NCI-H748 (cell line): Measurements from ENCODE around the gene SLCO4A1.
A peak's percentile ranks its signal among the peaks of the same experiment; 100 is the strongest.

ENCODE experiments used
- DNase-seq: peaks from one replicate; lab custom pipeline; 2025; ENCODE audit not compliant: unreplicated experiment; lab: John Stamatoyannopoulos, UW

The SLCO4A1 gene

DNA sequence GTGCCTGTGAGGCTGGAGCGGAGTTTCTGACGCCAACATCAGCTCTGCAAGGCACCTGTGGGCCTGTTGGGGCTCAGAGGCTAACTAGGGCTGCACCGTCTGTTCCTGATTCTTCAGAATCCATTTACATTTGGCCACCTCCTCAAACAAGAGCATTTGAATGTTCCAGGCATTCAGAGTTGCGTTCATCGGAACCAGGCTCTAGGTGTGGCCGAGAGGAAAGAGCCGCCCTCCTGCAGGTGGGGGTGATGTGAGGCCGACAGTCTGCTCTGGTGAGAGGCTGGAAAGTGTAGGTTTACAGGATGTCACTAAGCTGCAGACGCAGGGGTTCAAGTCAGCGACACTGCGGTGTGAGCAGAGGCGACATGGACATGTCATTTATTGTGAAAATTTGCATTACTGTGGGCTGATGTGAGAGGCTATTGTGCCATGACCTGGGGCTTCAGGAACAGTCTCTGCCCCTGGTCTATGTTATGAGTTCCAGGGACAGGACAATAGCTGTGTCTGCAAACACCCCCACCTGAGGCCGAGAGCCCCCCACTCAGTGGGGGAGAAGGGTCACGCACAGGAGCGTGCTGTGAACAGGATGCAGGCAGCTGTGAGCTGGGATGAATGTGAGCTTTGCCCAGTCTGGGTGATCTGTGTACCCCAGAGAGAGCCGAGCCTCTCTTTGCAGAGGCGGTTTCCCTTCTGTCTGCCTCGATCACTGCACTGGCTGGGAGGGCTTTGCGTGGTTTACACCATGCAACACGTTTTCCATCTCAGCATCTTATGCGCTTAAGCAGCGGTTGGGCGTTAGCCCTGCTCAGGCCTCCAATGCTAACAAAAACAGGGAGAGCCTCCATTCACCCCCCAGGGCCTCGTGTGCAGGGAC is 21.1 kb downstream of the SLCO4A1 start:
- DNase-seq = no peak

DNA sequence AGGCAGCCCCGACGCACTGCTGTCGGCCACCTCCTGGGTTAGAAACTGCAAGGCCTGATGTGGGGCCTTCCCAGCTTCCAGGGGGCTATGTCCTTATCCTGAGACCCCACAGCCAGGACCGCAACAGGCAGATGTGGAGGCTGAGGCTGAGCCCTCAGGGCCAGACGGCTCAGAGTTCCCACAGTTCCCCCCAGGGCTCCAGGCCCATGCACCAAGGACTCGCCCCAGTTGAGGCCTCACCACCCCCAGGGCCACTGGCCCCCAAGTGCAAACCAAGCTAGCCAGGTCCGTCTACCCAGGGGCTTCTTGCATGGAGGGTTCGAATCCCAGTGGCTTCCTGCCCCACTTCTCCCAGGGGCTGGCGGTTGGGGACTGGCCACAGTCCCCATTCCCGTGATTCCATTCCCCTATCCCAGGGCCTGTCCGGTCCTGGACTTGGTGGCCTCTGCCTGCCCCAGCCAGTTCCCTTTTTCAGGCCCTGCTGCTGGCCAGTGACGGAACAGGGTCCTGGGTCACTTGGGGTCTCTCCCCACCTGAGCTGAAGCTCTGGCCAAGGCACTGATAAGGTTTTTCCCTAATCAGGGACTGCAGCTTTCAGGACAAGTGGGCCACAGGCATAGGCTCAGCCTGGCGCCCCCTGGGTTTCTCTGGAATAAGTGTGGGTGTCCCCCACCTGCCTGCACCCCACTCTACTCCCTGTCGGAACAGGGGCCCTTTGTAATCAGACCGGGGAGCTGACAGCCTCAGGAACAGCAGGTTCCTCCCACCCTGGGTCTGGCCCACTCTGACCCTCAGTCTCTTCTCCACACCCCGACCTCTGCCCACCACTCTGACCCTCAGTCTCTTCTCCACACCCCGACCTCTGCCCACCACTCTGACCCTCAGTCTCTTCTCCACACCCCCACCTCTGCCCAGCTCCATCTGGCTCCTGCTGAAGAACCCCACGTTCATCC is 22.0 kb downstream of the SLCO4A1 start:
- no peak for DNase-seq

DNA sequence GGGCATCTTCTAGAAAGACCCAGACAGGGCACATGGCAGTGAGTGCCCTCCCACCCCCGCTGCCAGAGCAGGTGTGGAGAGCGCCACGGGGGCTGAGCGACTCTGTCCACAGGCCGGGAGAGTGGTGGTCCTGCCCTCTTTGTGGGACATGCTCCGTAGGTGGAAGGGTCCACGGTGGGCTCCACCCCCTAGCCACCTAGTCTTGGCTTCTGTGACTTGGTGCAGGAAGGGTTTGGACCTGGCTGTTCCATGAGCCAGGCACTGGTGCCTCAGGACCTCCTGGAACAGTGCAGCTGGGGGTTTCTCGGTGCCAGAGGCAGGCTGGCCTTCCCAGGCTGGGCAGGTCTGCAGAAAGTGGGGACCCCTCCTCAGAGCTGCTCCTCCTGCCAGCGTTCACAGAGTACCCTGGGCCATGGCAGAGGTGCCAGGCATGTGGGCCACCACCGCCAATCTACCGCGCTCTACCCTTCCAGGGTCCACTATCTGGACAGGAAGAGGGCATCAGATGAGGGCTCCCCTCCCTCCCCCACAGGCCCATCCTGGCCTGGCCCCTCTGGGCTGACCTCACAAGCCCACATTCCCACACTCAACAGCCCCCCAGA is 23.0 kb downstream of the SLCO4A1 start:
- DNase-seq = no peak

DNA sequence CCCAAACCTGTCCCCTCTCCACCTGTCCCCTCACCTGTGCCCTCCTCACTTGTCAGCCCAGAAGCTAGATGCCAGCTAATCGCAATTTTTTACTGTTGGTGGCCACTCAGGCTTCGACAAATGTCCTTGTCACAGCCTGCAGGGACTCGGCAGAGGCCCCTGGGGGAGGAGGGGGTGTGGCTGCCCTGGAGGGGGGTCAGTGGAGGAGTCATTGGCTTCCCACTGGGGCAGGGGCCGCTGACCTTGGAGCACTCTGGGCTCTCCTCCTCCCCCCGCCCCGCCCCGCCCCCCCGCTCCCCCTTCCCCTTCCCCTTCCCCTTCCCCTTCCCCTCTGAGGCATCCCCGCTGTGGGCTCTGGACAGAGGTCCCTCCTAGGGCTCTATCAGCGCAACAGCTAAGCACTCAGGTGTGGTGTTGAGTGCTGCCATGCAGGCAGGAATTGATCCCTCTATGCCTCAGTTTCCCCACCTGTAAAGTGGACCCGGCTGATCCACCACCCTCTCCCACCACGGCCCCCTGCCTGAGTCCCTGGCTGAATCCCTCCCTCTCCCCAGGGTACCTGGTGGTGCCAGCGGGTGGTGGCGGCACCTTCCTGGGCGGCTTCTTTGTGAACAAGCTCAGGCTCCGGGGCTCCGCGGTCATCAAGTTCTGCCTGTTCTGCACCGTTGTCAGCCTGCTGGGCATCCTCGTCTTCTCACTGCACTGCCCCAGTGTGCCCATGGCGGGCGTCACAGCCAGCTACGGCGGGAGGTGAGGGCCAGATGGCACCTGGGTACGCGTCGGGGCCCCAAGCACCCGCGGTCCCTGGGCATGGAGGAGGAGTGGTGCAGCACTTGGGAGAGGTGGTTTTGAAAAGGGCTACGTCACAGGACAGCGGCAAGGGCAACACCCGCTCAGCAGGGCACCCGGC is 23.8 kb downstream of the SLCO4A1 start:
- peak; percentile 30 for DNase-seq

DNA sequence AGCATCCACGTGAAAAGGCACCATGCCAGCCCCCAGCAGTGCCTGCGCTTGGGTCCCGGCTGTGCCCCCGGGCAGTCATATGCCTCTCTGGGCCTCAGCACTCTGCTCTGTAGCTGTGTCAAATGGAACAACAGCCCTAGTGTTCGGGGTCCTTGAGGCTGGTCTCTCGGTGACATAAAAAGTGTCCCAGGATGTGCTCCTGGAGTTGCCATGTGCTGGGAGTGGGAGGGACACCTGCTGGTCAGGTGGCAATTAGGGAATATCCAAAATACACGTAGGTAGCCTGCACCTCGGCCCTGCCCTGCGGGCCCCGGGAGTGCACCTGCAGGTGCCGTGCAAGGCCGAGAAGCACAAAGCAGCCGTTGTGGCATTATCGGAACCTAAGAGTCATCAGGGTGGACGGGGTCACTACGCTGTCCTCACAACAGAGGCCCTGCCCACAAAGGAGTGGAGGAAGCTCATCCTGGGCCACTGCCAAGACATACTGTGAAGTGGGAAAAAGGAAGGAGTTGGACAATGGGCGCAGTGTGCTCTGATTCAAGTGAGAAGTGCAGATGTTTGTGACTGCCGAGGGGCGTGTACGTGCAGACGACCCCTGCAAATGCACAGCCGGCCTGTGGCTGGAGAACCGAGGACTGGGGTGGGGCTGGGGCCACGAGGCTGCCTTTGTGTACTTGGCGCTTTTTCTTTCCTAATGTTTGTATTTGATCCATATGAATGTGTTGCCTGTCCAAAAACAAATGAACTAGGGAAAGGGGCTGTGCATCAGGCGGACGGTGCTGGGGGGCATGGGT is 24.6 kb downstream of the SLCO4A1 start:
- peak; percentile 87 for DNase-seq

DNA sequence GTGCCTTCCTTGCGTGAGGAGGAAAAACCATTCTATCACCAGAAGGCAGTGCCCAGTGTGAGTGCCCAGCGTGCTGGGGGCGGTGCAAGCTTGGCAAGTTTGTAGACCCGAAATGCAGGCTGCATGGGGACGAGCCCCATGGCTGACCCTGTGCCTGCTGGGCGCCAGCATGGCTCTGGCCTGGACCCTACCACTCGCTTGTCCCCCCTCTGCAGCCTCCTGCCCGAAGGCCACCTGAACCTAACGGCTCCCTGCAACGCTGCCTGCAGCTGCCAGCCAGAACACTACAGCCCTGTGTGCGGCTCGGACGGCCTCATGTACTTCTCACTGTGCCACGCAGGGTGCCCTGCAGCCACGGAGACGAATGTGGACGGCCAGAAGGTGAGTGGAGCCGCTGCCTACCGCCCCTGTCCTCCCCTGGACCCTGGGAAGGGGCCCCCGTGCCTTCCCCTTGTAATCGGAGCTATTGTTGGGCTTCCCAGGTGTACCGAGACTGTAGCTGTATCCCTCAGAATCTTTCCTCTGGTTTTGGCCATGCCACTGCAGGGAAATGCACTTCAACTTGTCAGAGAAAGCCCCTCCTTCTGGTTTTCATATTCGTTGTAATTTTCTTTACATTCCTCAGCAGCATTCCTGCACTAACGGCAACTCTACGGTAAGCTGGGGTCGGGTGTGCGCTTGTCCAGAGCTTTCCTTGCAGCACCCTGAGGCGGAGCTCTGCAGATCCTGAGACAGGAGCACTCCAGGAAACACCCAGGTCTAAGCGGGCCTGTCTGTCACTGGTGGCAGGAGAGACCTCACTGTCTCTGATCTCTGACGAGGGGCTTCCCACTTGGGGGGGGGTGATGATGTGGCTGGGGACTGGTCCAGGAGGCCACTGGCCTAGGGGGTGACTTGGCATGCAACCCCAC is 25.5 kb downstream of the SLCO4A1 start:
- DNase-seq = peak; percentile 44

DNA sequence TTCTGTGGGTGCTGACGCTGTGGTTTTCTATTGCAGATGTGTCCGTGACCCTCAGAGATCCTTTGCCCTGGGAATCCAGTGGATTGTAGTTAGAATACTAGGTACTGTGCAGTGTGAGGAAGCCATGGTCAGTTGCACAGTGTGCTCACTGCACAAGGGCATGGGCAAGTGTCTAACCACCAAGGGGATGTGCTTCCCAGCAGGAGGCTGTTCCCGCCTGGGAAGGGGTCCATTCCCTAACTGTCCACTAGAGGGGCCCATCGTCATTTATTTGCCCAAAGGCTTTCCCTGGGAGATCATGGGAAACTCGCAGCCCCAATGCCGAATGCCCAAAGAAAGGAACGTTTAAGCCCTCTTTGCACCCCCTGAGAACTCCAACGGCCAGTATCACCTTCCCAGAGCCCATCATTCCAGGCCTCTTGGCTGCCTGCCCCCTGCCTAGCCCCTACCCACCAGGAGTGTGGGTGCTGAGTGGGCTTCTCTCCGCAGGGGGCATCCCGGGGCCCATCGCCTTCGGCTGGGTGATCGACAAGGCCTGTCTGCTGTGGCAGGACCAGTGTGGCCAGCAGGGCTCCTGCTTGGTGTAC is 26.2 kb downstream of the SLCO4A1 start:
- DNase-seq = peak; percentile 64

DNA sequence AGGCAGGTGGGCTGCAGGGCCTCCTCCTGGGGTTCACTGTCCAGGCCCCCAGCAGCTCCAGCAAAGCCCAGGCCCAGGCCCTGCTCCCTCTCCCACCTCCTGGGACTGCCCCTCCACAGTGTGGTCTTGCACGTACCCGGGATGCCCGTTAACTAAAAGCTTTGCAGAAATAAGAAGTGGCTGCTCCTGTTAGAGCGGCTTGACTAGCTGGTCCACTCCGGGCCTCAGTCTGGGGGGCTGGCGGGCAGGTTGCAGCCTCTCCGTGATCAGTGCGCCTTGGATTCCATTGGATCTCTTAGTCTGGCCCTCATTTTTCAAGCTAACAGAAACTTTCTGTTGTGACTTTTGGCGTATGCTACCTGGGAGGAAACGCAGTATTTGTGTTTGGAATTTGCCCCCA is 26.9 kb downstream of the SLCO4A1 start:
- no peak for DNase-seq

DNA sequence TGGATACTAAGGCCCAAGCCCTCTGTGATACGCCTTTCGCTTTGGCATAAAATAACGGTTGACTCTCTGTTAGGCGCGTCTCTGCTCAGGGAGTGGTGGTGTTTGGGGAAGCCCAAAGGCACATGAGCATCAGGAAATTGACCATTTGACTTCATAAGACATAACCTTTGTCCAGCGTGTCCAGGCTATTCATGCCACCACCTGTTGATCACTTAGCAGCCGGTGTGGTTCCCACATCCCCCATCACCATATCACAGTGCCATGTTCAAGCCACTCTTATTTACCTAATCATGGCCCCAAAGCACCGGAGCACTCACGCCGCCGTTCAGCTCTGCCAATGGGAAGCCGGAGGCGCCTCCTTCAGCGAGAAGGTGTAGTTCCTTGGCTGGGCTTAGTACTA is 27.9 kb downstream of the SLCO4A1 start:
- DNase-seq = no peak

DNA sequence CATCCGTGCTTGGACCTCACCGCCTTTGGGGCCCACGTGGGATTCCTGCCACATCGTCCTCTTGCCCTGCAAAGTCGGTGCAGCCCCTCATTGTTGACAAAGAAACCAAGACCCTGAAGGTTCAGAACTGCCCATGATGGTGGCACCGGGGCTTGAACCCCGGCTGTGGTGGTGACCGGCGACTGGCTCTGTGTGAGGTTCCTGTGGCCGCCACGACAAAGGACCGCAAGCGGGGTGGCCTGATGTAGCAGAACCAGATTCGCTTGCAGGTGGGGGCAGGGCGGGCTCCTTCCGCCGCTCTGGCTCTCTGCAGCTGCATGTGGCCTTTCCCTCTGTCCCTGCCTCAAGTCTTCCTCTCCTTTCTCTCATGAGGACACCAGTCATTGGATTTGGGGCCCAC is 28.7 kb downstream of the SLCO4A1 start:
- DNase-seq = no peak

DNA sequence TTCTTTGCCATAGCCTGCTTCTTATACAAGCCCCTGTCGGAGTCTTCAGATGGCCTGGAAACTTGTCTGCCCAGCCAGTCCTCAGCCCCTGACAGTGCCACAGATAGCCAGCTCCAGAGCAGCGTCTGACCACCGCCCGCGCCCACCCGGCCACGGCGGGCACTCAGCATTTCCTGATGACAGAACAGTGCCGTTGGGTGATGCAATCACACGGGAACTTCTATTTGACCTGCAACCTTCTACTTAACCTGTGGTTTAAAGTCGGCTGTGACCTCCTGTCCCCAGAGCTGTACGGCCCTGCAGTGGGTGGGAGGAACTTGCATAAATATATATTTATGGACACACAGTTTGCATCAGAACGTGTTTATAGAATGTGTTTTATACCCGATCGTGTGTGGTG is 29.5 kb downstream of the SLCO4A1 start:
- no peak for DNase-seq

DNA sequence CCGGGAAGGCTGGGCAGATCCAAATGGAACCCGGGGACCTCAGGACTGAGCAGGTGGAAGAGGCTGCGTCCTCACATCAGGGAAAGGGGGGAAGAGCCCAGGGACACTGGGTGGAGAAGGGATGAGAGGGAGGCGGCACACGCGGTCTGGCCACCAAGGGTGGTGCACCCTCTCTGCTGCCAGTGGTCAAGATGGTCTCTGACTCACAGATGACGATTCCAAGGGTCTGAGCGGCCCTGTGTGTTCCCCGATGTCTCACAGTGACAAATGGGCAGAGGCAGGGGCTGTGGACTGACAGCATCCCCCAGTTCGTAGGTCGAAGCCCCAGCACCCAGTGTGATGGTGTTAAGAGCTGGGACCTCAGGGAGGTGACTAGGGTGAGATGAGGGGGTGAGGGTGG is 32.1 kb downstream of the SLCO4A1 start:
- no peak for DNase-seq

DNA sequence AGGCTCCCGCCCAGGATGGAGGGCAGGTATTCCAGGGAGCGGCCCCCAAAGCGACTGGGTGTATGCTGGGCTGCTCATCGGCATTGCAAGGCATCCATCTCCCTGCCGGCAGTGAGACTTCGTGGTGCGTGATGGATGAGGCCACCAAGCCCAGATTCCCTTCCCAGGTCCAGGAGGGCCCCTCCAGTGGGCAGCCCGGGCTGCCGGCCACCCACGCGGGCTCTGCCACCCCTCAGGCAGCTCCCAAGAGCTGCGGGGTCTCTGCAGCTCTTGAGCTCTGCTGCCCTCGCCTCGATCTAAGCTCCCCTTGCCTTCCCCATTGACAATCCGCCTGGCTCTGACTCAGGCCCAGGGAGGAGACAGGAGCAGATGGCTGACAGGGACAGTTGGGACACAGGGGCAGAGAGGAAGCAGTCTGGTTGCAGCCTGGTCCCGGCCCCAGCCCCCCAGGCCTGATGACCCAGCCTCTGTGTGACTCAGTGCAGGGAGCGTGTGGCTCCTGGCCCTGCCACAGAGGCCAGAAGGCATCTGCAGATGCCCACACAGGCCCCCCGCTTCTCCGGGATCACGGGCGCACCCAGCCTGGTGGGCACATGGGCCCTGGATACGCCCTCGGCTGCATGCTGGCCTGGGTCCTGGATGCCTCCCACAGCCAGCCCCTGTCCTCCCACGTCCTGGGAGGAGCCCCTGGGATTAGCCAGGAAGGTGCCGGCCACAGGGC is 33.0 kb downstream of the SLCO4A1 start:
- DNase-seq = no peak

DNA sequence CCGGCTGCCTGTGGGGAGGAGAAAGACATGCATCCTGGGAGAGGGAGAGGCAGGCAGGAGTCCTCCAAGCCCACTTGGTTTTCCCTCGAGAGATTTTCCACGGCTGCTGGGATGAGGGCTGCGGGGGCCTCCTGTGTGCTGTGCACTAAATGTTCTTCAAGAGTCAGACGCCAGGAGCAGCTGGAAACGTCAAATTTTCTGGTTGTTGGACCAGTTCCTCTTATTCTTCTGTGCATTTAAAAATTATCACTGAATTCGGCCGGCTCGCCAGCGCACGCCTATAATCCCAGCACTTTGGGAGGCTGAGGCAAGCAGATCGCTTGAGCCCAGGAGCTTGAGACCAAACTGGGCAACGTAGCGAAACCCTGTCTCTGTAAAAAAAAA is 33.6 kb downstream of the SLCO4A1 start:
- DNase-seq = no peak

DNA sequence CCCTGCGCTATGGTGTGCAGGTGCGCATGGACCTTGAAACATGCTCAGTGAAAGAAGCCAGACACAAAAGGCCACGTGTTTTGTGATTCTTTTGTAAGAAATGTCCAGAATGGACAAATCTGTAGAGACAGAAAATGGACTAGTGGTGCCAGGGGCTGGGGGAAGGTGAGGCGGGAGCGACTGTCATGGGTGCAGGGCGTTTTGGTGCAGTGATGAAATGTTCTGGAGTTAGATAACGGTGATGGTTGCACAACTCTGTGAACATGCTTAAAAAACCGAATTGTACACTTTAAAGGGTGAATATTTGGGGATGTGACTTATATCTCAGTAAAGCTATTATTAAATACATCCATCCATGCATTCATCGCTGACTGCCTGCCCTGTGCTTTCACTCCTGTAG is 34.7 kb downstream of the SLCO4A1 start:
- no peak for DNase-seq

DNA sequence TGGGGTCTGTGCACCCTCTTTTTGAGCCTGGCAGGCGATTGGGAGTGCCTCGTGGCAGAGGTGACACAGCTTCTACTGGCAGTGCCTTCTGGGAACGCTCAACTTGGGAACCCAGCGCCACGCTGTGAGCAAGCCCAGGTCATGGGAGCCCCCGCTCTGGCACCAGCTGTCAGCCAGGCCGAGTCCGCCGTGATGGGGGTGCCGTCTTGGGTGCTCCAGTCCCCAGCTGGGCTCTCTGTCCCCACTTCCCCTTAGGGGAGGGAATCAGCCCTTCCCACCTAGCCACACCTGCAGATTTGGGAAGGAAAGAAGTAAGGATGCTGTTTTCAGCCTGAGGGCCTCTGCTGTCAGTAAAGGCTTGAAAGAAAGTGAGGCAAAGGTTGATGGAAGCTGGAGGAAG is 35.4 kb downstream of the SLCO4A1 start:
- DNase-seq = no peak

DNA sequence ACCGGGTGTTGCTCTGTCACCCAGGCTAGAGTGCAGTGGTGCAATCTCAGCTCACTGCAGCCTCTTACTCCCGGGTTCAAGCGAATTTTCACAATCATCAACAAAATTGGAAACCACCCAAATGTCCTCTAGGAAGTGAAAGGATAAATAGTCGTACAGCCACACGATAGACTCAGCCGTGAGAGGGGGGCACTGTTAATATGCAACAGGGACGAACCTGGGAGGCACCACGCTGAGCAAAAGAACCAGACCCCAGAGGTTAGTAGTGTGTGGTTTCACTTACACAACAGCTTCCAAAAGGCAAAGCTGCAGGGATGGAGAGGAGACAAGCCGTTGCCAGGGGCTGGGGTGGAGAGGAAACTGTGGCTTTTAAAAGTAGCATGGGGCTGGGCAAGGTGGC is 36.2 kb downstream of the SLCO4A1 start:
- DNase-seq = peak; percentile 65
